HL-60 (cell line): ENCODE measurements around the gene EIF4E1B.

Experiments used
- CTCF ChIP-seq: IDR thresholded peaks from one replicate; pipeline ENCODE4 v1.5.1; 2011; ENCODE audit warnings: low read length, control low read depth, inconsistent platforms; ENCODE audit not compliant: insufficient read depth
- POLR2AphosphoS5 ChIP-seq: IDR thresholded peaks from 2 replicates; pipeline ENCODE4 v1.6.1; 2012; ENCODE audit warnings: low read depth
- REST ChIP-seq: IDR thresholded peaks from 2 replicates; pipeline ENCODE4 v1.6.1; 2012; ENCODE audit warnings: low read depth; ENCODE audit not compliant: insufficient replicate concordance
- SPI1 ChIP-seq: IDR thresholded peaks from 2 replicates; pipeline ENCODE4 v1.6.1; 2012; ENCODE audit warnings: low read depth, mild to moderate bottlenecking, borderline replicate concordance

- TF ChIP-seq CTCF, result no peak
- TF ChIP-seq REST, result no peak
- TF ChIP-seq POLR2AphosphoS5, result no peak
- no peak for TF ChIP-seq SPI1
These were observed 42.2 kb upstream of the EIF4E1B start for GRCh38 chr5:176588297-176588696.
